WI38 (cell line): ENCODE data around the gene ZCCHC3.
A peak's percentile ranks its signal among the peaks of the same experiment; 100 is the strongest.

Experiments
- H3K4me3 ChIP-seq: 2 replicates; pipeline ENCODE4 v1.5.1; 2011; ENCODE audit warnings: low read depth, mild to moderate bottlenecking, control low read depth, low read length
- CTCF ChIP-seq: IDR thresholded peaks from 2 replicates; pipeline ENCODE4 v1.5.1; 2012; ENCODE audit warnings: low read depth, mild to moderate bottlenecking, control low read depth, low read length

The ZCCHC3 gene

GRCh38 chr20:341682-342081, 44.3 kb downstream of the ZCCHC3 start:
- no peak for TF ChIP-seq CTCF
- H3K4me3 ChIP-seq: no peak overlapping the region

- no peak overlapping the region for H3K4me3 ChIP-seq
- no peak for TF ChIP-seq CTCF
These were observed 45.7 kb downstream of the ZCCHC3 start for GRCh38 chr20:343107-343506.

GRCh38 chr20:346033-346639, 48.8 kb downstream of the ZCCHC3 start:
- peak overlapping the region; percentile 79 for H3K4me3 ChIP-seq
- no peak for TF ChIP-seq CTCF

DNA sequence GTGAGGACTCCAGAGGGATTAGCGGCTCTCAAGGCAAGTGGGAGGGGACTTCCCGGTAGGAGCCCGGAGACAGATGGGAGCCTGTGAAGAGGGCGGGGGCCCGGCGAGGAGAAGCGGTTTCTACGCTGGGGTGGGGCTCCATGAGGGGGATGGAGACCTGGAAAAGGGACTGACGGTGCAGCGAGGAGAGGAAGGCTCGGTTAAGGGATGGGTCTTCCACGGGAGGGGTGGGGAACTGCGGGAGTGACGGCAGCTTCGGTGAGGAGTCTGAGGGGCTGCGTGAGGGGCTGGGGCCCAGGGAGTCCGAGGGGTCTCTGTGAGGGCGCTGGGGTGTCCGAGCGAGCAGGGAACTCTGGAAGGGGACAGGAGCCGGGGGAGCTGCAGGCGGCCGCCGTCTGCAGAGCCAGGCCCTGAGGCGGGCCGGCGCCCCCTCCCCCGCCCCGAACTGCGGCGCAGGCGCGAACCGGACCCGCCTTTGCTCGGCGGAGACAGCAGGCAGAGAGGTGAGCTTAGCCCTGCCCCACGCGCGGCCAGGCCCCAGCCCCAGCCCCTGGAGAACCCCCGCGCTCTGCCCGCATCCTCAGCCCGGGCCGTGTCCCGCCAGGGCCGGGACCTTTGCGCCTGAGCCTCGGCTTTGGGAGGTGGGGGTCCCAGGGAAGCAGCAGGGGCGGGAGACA, 49.4 kb downstream of the ZCCHC3 start, which contains the start of gene NRSN2:
TSS of gene NRSN2 (plus strand) at position 472 of the 677 bp plus-strand sequence. CDS start 2,533 bp downstream, outside the sequence.
- peak within 1 kb of the TSS; percentile 79 for H3K4me3 ChIP-seq
- no peak for TF ChIP-seq CTCF

GRCh38 chr20:347317-347639, 49.9 kb downstream of the ZCCHC3 start:
- TF ChIP-seq CTCF: no peak
- H3K4me3 ChIP-seq: peak overlapping the region; percentile 79

GRCh38 chr20:347640-348484, 50.5 kb downstream of the ZCCHC3 start:
- H3K4me3 ChIP-seq: peak overlapping the region; percentile 79

More at GRCh38 chr20:347640-348484, 50.5 kb downstream of the ZCCHC3 start:
- TF ChIP-seq CTCF: no peak
